Measurements from ENCODE around the gene ATG9A. TPM values are rescaled to one million over a fixed set of nuclear protein-coding genes. Genes with fewer than 3 reads are reported as not detected.
"Not testable (repeated sequence)": the region's sequence is repeated elsewhere in the genome, so short reads cannot be mapped to it uniquely, and the experiment has no call there.

The ATG9A gene
- total and polyA plus RNA-seq, 2 of the 8 experiments (the other 6 are each of a cell fraction or from before 2014, with no cell fraction given): 43.6 to 66.8 TPM

- H3K23ac ChIP-seq (ENCODE audit: insufficient read length); H3K56ac ChIP-seq (replicated peaks; ENCODE audit: insufficient read length, low read depth, low read length); H2BK20ac ChIP-seq (ENCODE audit: low read length); H4K20me1 ChIP-seq (replicated peaks in 1 of 2; ENCODE audit: control insufficient read depth in 1 of 2, insufficient read depth in 2 of 2, low read length in 2 of 2); H2AFZ ChIP-seq (ENCODE audit: low read length); H4K8ac ChIP-seq (ENCODE audit: extremely low read depth, insufficient read depth, low read length); H3K79me1 ChIP-seq (ENCODE audit: low read depth, low read length); H3K9me3 ChIP-seq (ENCODE audit: insufficient read depth in 2 of 2, low read depth in 1 of 2, low read length in 1 of 2); DNase-seq (ENCODE audit: low read depth in 1 of 2, low spot score in 2 of 2); H3K79me2 ChIP-seq (ENCODE audit: control insufficient read depth in 1 of 2, insufficient read depth in 2 of 2, low read length in 2 of 2); H3K27me3 ChIP-seq (replicated peaks in 1 of 4; ENCODE audit: control insufficient read depth in 3 of 4, extremely low read depth in 1 of 4, insufficient read depth in 3 of 4, low read length in 3 of 4); H3K4ac ChIP-seq (replicated peaks; ENCODE audit: insufficient read length, low read depth, low read length); H3K23me2 ChIP-seq (ENCODE audit: low read depth, low read length); H3K4me2 ChIP-seq (ENCODE audit: insufficient read depth in 1 of 2, low read depth in 2 of 2, low read length in 2 of 2); H2AK5ac ChIP-seq (ENCODE audit: low read depth, low read length); H3K36me3 ChIP-seq (ENCODE audit: control insufficient read depth in 2 of 4, insufficient read depth in 4 of 4, low read length in 3 of 4); H3K27ac ChIP-seq (ENCODE audit: low read depth, low read length); H4K5ac ChIP-seq (ENCODE audit: insufficient read length, low read depth, low read length); H2BK5ac ChIP-seq (ENCODE audit: low read depth, low read length); H2BK12ac ChIP-seq (ENCODE audit: low read depth, low read length); H2BK120ac ChIP-seq (replicated peaks; ENCODE audit: low read depth, low read length); H3K4me3 ChIP-seq (ENCODE audit: extremely low read depth in 1 of 4, insufficient read depth in 2 of 4, low read depth in 3 of 4, low read length in 4 of 4); H2BK15ac ChIP-seq (ENCODE audit: low read length); FAIRE-seq; H3K9ac ChIP-seq (replicated peaks in 1 of 4; ENCODE audit: extremely low read depth in 1 of 4, low read depth in 3 of 4, low read length in 3 of 4); H3K14ac ChIP-seq (ENCODE audit: insufficient read length); H3K4me1 ChIP-seq (replicated peaks in 1 of 4; ENCODE audit: control insufficient read depth in 3 of 4, insufficient read depth in 4 of 4, low read length in 3 of 4); H3K18ac ChIP-seq (ENCODE audit: extremely low read depth, low read length); H4K91ac ChIP-seq (replicated peaks; ENCODE audit: insufficient read length, low read length): not testable (repeated sequence)
- 92% methylated on average over 24 of the region's 26 CpGs; no CpG with 5 or more reads in 1 of the 2 experiments for WGBS, 2 experiments (ENCODE audit: extremely low coverage in 1 of 2, insufficient coverage in 1 of 2, insufficient read length in 1 of 2, insufficient replicate concordance in 2 of 2, low coverage in 1 of 2, low lambda C conversion rate in 2 of 2, missing lambda C conversion rate in 1 of 2)
- ChIA-PET POLR2A (ENCODE audit: partially characterized antibody) (interaction anchor here (1.1 to 2.3 kb wide), 4 partner anchors 10 to 49 kb away, joined by 3 to 6 read pairs (median 3); partner anchors contain the start of gene ABCB6), CTCF (ENCODE audit: partially characterized antibody) (interaction anchor here (0.7 to 3.5 kb wide), 6 partner anchors 9 to 95 kb away, joined by 3 to 9 read pairs (median 4); no protein-coding TSS in a partner anchor)
- peak in 1 of 2 experiments; percentile 58; a peak in 1 of 3 replicates for TF ChIP-seq POLR2A (IDR thresholded peaks at IDR 0.05; ENCODE audit: control extremely low read depth in 1 of 2, low read depth in 2 of 2, low read length in 2 of 2)
Observed at GRCh38 chr2:219200502-219201326, 28.7 kb downstream of the ATG9A start.
